Neural cell (in vitro differentiated cells): ENCODE data around the gene CLSTN2. TPM values are rescaled to one million over a fixed set of nuclear protein-coding genes. Genes with fewer than 3 reads are reported as not detected.

Experiments
- H2AFZ ChIP-seq: fragments of 200-600, 300-800 bp; sonication (generic), shearing (Covaris generic); 2 replicates; pipeline ENCODE4 v1.6.0; 2014; ENCODE audit warnings: low read depth, mild to moderate bottlenecking, antibody characterized with exemption, low read length, moderate library complexity
- H3F3A ChIP-seq: fragments of 200-600 bp; shearing (Covaris generic); 2 replicates; pipeline ENCODE4 v1.6.1; 2016; ENCODE audit warnings: mild to moderate bottlenecking, moderate library complexity, mixed read lengths, antibody characterized with exemption, low read length; ENCODE audit not compliant: insufficient read depth, poor library complexity, severe bottlenecking
- H3K27ac ChIP-seq: fragments of 200-600, 300-800 bp; sonication (generic), shearing (Covaris generic); 2 replicates; pipeline ENCODE4 v1.5.1; 2014; ENCODE audit warnings: mild to moderate bottlenecking, low read length, moderate library complexity
- H3K27me3 ChIP-seq: fragments of 300-800, 200-600 bp; sonication (generic), shearing (Covaris generic); 2 replicates; pipeline ENCODE4 v1.6.0; 2014; ENCODE audit warnings: mild to moderate bottlenecking, low read depth, low read length, moderate library complexity; ENCODE audit not compliant: insufficient read depth
- H3K36me3 ChIP-seq: fragments of 300-800, 200-600 bp; sonication (generic), shearing (Covaris generic); 2 replicates; pipeline ENCODE4 v1.5.1; 2014; ENCODE audit warnings: mild to moderate bottlenecking, antibody characterized with exemption, low read length, moderate library complexity; ENCODE audit not compliant: insufficient read depth
- H3K4me2 ChIP-seq: fragments of 300-800, 200-600 bp; sonication (generic), shearing (Covaris generic); 2 replicates; pipeline ENCODE4 v1.6.0; 2014; ENCODE audit warnings: mild to moderate bottlenecking, low read length
- H3K4me3 ChIP-seq: fragments of 300-800, 200-600 bp; sonication (generic), shearing (Covaris generic); 2 replicates; pipeline ENCODE4 v1.5.1; 2014; ENCODE audit warnings: mild to moderate bottlenecking, low read length, moderate library complexity
- H3K79me2 ChIP-seq: fragments of 200-600 bp; shearing (Covaris generic); replicated peaks from 2 replicates; pipeline ENCODE4 v1.6.0; 2014; ENCODE audit warnings: mild to moderate bottlenecking, low read length, moderate library complexity; ENCODE audit not compliant: insufficient read depth
- H3K9ac ChIP-seq: fragments of 300-800, 200-600 bp; sonication (generic), shearing (Covaris generic); 2 replicates; pipeline ENCODE4 v1.6.1; 2016; ENCODE audit warnings: mild to moderate bottlenecking, low read length, mixed read lengths
- H3K9me2 ChIP-seq: fragments of 200-600 bp; shearing (Covaris generic); 2 replicates; pipeline ENCODE4 v1.6.1; 2016; ENCODE audit warnings: mild to moderate bottlenecking, low read length, mixed read lengths; ENCODE audit not compliant: insufficient read depth
- H3K9me3 ChIP-seq: fragments of 200-600, 300-800 bp; sonication (generic), shearing (Covaris generic); 2 replicates; pipeline ENCODE4 v1.6.1; 2016; ENCODE audit warnings: mild to moderate bottlenecking, mixed run types, low read length, moderate library complexity, mixed read lengths
- H4K20me1 ChIP-seq: fragments of 200-600 bp; shearing (Covaris generic); 2 replicates; pipeline ENCODE4 v1.6.1; 2016; ENCODE audit warnings: mild to moderate bottlenecking, mixed run types; ENCODE audit not compliant: insufficient read depth
- EP300 ChIP-seq: fragments of 450-650 bp; conservative IDR thresholded peaks from 2 replicates; pipeline ENCODE4 v1.6.1; 2014; ENCODE audit warnings: antibody characterized with exemption, mild to moderate bottlenecking, moderate library complexity; ENCODE audit not compliant: poor library complexity, severe bottlenecking
- EZH2 ChIP-seq: fragments of 200-600, 300-800 bp; shearing (Covaris generic), sonication (generic); IDR thresholded peaks from 2 replicates; pipeline ENCODE4 v1.6.1; 2014; ENCODE audit warnings: antibody characterized with exemption, low read length, borderline replicate concordance, mild to moderate bottlenecking; ENCODE audit not compliant: insufficient read depth, poor library complexity, severe bottlenecking
- MXI1 ChIP-seq: fragments of 450-650 bp; conservative IDR thresholded peaks from 2 replicates; pipeline ENCODE4 v1.6.1; 2014; ENCODE audit warnings: antibody characterized with exemption, mild to moderate bottlenecking; ENCODE audit not compliant: poor library complexity, severe bottlenecking
- POLR2AphosphoS5 ChIP-seq: IDR thresholded peaks from 2 replicates; pipeline ENCODE4 v1.6.1; 2012
- RAD21 ChIP-seq: fragments of 450-650 bp; conservative IDR thresholded peaks from 2 replicates; pipeline ENCODE4 v1.6.1; 2014; ENCODE audit warnings: antibody characterized with exemption, mild to moderate bottlenecking, moderate library complexity
- SMC3 ChIP-seq: fragments of 450-650 bp; conservative IDR thresholded peaks from 2 replicates; pipeline ENCODE4 v1.6.1; 2014; ENCODE audit warnings: antibody characterized with exemption, mild to moderate bottlenecking, moderate library complexity; ENCODE audit not compliant: poor library complexity
- TAF1 ChIP-seq: IDR thresholded peaks from 2 replicates; pipeline ENCODE4 v1.6.1; 2012; ENCODE audit warnings: low read depth
- polyA plus RNA-seq: library from polyadenylated mRNA; depleted of rRNA; stranded (reverse); fragments of >200 nt; gene quantifications from 2 replicates; pipeline ENCODE4 v1.2.3, GENCODE V29; 2014
- TF ChIP-seq, protein P1 (sequence below): IDR thresholded peaks from 2 replicates; pipeline ENCODE4 v1.6.1; 2012; ENCODE audit warnings: borderline replicate concordance
- TF ChIP-seq, protein P2 (sequence below): fragments of 450-650 bp; IDR thresholded peaks from 2 replicates; pipeline ENCODE4 v1.5.1; 2014; ENCODE audit warnings: antibody characterized with exemption, mild to moderate bottlenecking, moderate library complexity; ENCODE audit not compliant: poor library complexity, severe bottlenecking

Gene CLSTN2
- polyA plus RNA-seq, 1 donor from 2014 or later = 10.7 TPM

- TF ChIP-seq TAF1 (no peak), EP300 (no peak)
Observed at GRCh38 chr3:139944256-139944910, 9.4 kb downstream of the CLSTN2 start (continued).

- no peaks in the 10 kb centered on the region for H4K20me1 ChIP-seq
- H3F3A ChIP-seq = no peaks in the 10 kb centered on the region
- H3K27me3 ChIP-seq = no peaks in the 10 kb centered on the region
- peaks cover 1% of the 10 kb centered on the region for H3K79me2 ChIP-seq
- no peak overlapping the region for H3K27ac ChIP-seq
- no peaks in the 10 kb centered on the region for H3K9me2 ChIP-seq
- no peak overlapping the region for H3K4me2 ChIP-seq
- no peaks in the 10 kb centered on the region for H3K36me3 ChIP-seq
- no peak for TF ChIP-seq RAD21
- TF ChIP-seq EP300 = no peak
- TF ChIP-seq SMC3 = no peak
- TF ChIP-seq, protein P1, sequence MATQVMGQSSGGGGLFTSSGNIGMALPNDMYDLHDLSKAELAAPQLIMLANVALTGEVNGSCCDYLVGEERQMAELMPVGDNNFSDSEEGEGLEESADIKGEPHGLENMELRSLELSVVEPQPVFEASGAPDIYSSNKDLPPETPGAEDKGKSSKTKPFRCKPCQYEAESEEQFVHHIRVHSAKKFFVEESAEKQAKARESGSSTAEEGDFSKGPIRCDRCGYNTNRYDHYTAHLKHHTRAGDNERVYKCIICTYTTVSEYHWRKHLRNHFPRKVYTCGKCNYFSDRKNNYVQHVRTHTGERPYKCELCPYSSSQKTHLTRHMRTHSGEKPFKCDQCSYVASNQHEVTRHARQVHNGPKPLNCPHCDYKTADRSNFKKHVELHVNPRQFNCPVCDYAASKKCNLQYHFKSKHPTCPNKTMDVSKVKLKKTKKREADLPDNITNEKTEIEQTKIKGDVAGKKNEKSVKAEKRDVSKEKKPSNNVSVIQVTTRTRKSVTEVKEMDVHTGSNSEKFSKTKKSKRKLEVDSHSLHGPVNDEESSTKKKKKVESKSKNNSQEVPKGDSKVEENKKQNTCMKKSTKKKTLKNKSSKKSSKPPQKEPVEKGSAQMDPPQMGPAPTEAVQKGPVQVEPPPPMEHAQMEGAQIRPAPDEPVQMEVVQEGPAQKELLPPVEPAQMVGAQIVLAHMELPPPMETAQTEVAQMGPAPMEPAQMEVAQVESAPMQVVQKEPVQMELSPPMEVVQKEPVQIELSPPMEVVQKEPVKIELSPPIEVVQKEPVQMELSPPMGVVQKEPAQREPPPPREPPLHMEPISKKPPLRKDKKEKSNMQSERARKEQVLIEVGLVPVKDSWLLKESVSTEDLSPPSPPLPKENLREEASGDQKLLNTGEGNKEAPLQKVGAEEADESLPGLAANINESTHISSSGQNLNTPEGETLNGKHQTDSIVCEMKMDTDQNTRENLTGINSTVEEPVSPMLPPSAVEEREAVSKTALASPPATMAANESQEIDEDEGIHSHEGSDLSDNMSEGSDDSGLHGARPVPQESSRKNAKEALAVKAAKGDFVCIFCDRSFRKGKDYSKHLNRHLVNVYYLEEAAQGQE = no peak
- TF ChIP-seq POLR2AphosphoS5 = no peak
- TF ChIP-seq EZH2 = no peak
- TF ChIP-seq, protein P2, sequence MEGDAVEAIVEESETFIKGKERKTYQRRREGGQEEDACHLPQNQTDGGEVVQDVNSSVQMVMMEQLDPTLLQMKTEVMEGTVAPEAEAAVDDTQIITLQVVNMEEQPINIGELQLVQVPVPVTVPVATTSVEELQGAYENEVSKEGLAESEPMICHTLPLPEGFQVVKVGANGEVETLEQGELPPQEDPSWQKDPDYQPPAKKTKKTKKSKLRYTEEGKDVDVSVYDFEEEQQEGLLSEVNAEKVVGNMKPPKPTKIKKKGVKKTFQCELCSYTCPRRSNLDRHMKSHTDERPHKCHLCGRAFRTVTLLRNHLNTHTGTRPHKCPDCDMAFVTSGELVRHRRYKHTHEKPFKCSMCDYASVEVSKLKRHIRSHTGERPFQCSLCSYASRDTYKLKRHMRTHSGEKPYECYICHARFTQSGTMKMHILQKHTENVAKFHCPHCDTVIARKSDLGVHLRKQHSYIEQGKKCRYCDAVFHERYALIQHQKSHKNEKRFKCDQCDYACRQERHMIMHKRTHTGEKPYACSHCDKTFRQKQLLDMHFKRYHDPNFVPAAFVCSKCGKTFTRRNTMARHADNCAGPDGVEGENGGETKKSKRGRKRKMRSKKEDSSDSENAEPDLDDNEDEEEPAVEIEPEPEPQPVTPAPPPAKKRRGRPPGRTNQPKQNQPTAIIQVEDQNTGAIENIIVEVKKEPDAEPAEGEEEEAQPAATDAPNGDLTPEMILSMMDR = no peak
- no peak for TF ChIP-seq MXI1
- no peak for TF ChIP-seq TAF1
- no peaks in the 10 kb centered on the region for H3K9me3 ChIP-seq
- H2AFZ ChIP-seq = no peak overlapping the region
- H3K9ac ChIP-seq = no peak overlapping the region
- no peak overlapping the region for H3K4me3 ChIP-seq
Observed at GRCh38 chr3:139945386-139945785, 10.4 kb downstream of the CLSTN2 start.

DNA sequence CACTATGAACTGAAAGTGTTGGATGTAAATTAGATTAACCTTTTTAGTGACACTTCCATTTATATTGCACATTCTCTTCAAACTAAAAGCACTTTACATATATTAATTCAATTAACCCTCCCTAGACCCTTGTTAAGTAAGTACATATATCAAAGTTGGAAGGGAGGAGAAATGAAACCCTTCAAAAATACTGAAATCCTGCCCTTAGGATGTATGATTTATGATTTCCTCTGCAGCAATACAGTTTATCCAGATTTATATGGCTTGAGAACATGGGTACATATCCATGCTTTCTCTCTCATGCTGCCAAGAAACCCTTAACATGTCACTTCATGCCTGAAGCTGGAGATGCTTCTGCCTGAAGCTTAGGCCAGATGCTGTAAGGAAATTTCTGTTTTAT lies 11.0 kb downstream of the CLSTN2 start:
- H4K20me1 ChIP-seq = no peaks in the 10 kb centered on the region
- TF ChIP-seq EP300 = no peak
- TF ChIP-seq, protein P1 = no peak
- TF ChIP-seq, protein P2 = no peak
- TF ChIP-seq MXI1 = no peak
- TF ChIP-seq POLR2AphosphoS5 = no peak
- no peak for TF ChIP-seq RAD21
- no peak for TF ChIP-seq SMC3
- no peak for TF ChIP-seq TAF1
- TF ChIP-seq EZH2 = no peak
- H3K27ac ChIP-seq = no peak overlapping the region
- H3F3A ChIP-seq = no peaks in the 10 kb centered on the region
- no peak overlapping the region for H2AFZ ChIP-seq
- no peak overlapping the region for H3K9ac ChIP-seq
- H3K9me2 ChIP-seq = no peaks in the 10 kb centered on the region
- no peaks in the 10 kb centered on the region for H3K79me2 ChIP-seq
- H3K27me3 ChIP-seq = no peaks in the 10 kb centered on the region
- no peaks in the 10 kb centered on the region for H3K9me3 ChIP-seq
- no peaks in the 10 kb centered on the region for H3K36me3 ChIP-seq
- H3K4me2 ChIP-seq = no peak overlapping the region
- H3K4me3 ChIP-seq = no peak overlapping the region
